ENCODE results near the gene INSC.

The INSC gene

GRCh38 chr11:15288863-15289262 lies 174.1 kb downstream of the INSC start:
- DNase-seq (ENCODE audit: low read depth in 2 of 2) = no peak

- DNase-seq (ENCODE audit: low read depth in 2 of 2) = no peak
These were observed 175.0 kb downstream of the INSC start for GRCh38 chr11:15289723-15290122.

GRCh38 chr11:15291885-15292284 lies 177.2 kb downstream of the INSC start:
- no peak for DNase-seq (ENCODE audit: low read depth in 2 of 2)

GRCh38 chr11:15293975-15294620 lies 179.4 kb downstream of the INSC start:
- no peak for DNase-seq (ENCODE audit: low read depth in 2 of 2)

GRCh38 chr11:15295695-15296094 lies 181.0 kb downstream of the INSC start:
- no peak for DNase-seq (ENCODE audit: low read depth in 2 of 2)
